HepG2 (cell line): ENCODE data around the gene ACAP1.

Source experiments
- ZNF644 ChIP-seq: IDR thresholded peaks from 2 replicates; pipeline ENCODE4 v1.6.1; 2016; ENCODE audit warnings: low read depth
- TF ChIP-seq, protein P1 (sequence below): sonication (generic); formaldehyde crosslinking; IDR thresholded peaks from 2 replicates; pipeline ENCODE4 v1.4.0; 2020; ENCODE audit warnings: missing genetic modification reagents

DNA sequence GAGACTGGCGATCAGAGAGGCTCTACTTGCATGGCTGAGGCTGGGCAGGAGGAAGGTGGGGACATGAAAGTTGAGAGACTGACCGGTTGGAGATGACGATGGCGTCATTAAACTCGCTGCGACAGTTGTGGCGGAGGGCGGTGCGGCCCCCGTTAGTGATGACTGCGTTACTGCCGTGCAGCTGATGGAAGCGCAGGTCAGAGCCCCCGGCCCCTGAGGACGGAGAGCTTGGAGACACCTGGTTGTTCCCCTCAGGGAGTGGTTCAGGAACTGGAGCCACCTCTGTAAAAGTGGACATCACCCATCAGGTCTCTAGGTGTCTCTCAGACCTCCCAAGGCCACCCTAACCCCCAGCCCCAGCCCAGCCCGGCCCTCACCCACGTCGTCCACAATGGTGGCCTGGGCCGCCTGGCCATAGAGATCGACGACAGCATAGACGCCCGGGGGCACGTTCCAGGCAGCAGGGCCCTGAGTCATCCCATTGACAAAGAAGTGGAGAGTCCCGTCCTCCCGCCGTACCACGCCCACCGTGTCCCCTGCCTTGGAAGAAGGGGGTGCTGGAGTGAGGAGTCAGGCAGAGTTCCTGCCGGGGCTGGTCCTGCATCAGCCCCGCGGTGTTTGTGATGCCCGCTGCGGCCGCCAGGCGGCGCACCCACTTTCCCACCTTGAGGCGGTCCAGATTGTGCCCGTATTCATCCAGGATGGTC is 12.4 kb upstream of the ACAP1 start:
- no peak for TF ChIP-seq ZNF644 (CRISPR knock-in tag)
- TF ChIP-seq, protein P1, sequence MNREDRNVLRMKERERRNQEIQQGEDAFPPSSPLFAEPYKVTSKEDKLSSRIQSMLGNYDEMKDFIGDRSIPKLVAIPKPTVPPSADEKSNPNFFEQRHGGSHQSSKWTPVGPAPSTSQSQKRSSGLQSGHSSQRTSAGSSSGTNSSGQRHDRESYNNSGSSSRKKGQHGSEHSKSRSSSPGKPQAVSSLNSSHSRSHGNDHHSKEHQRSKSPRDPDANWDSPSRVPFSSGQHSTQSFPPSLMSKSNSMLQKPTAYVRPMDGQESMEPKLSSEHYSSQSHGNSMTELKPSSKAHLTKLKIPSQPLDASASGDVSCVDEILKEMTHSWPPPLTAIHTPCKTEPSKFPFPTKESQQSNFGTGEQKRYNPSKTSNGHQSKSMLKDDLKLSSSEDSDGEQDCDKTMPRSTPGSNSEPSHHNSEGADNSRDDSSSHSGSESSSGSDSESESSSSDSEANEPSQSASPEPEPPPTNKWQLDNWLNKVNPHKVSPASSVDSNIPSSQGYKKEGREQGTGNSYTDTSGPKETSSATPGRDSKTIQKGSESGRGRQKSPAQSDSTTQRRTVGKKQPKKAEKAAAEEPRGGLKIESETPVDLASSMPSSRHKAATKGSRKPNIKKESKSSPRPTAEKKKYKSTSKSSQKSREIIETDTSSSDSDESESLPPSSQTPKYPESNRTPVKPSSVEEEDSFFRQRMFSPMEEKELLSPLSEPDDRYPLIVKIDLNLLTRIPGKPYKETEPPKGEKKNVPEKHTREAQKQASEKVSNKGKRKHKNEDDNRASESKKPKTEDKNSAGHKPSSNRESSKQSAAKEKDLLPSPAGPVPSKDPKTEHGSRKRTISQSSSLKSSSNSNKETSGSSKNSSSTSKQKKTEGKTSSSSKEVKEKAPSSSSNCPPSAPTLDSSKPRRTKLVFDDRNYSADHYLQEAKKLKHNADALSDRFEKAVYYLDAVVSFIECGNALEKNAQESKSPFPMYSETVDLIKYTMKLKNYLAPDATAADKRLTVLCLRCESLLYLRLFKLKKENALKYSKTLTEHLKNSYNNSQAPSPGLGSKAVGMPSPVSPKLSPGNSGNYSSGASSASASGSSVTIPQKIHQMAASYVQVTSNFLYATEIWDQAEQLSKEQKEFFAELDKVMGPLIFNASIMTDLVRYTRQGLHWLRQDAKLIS (CRISPR knock-in tag), result no peak
